MM.1S (cell line): Measurements from ENCODE around the gene SMC6.

Experiments
- DNase-seq: peaks from one replicate; pipeline ENCODE4 v3.0.0-alpha.2; 2015
- H2AFZ ChIP-seq: fragments of 300-600 bp; sonication (generic); 2 replicates; pipeline ENCODE4 v1.6.0; 2016; ENCODE audit warnings: antibody characterized with exemption, low read length
- H3F3A ChIP-seq: fragments of 300-600 bp; sonication (generic); 2 replicates; pipeline ENCODE4 v1.6.1; 2016; ENCODE audit warnings: mild to moderate bottlenecking, antibody characterized with exemption, low read length, moderate library complexity, mixed read lengths; ENCODE audit not compliant: insufficient read depth
- H3K27ac ChIP-seq: fragments of 300-600 bp; sonication (generic); 2 replicates; pipeline ENCODE4 v1.5.1; 2016; ENCODE audit warnings: mild to moderate bottlenecking, low read length
- H3K27me3 ChIP-seq: fragments of 300-600 bp; sonication (generic); replicated peaks from 2 replicates; pipeline ENCODE4 v1.6.0; 2016; ENCODE audit warnings: low read length; ENCODE audit not compliant: insufficient read depth
- H3K36me3 ChIP-seq: fragments of 300-600 bp; sonication (generic); replicated peaks from 2 replicates; pipeline ENCODE4 v1.6.1; 2016; ENCODE audit warnings: mild to moderate bottlenecking, low read length, mixed read lengths; ENCODE audit not compliant: insufficient read depth
- H3K4me1 ChIP-seq: fragments of 300-600 bp; sonication (generic); 2 replicates; pipeline ENCODE4 v1.6.1; 2016; ENCODE audit warnings: low read length, mixed read lengths
- H3K4me2 ChIP-seq: fragments of 300-600 bp; sonication (generic); 2 replicates; pipeline ENCODE4 v1.6.0; 2016; ENCODE audit warnings: low read depth, low read length
- H3K4me3 ChIP-seq: fragments of 300-600 bp; sonication (generic); 2 replicates; pipeline ENCODE4 v1.5.1; 2016; ENCODE audit warnings: low read length, mixed read lengths
- H3K79me2 ChIP-seq: fragments of 300-600 bp; sonication (generic); 2 replicates; pipeline ENCODE4 v1.6.1; 2016; ENCODE audit warnings: mixed run types, low read length, mixed read lengths
- H3K9ac ChIP-seq: fragments of 300-600 bp; sonication (generic); 2 replicates; pipeline ENCODE4 v1.6.1; 2016; ENCODE audit warnings: low read length, mixed read lengths
- H3K9me2 ChIP-seq: fragments of 300-600 bp; sonication (generic); replicated peaks from 2 replicates; pipeline ENCODE4 v1.6.1; 2016; ENCODE audit warnings: mild to moderate bottlenecking, low read length, mixed read lengths; ENCODE audit not compliant: insufficient read depth
- H3K9me3 ChIP-seq: fragments of 300-600 bp; sonication (generic); replicated peaks from 2 replicates; pipeline ENCODE4 v1.6.1; 2016; ENCODE audit warnings: mild to moderate bottlenecking, low read length, mixed read lengths; ENCODE audit not compliant: insufficient read depth
- H4K20me1 ChIP-seq: fragments of 300-600 bp; sonication (generic); 2 replicates; pipeline ENCODE4 v1.6.1; 2016; ENCODE audit warnings: mild to moderate bottlenecking, low read length, moderate library complexity, mixed read lengths; ENCODE audit not compliant: insufficient read depth
- CTCF ChIP-seq: fragments of 300-600 bp; sonication (generic); IDR thresholded peaks from 2 replicates; pipeline ENCODE4 v1.5.1; 2016; ENCODE audit warnings: antibody characterized with exemption, low read length, mixed read lengths
- EZH2 ChIP-seq: fragments of 300-600 bp; sonication (generic); optimal IDR thresholded peaks from 2 replicates; pipeline ENCODE3; 2017; ENCODE audit warnings: low read depth, mild to moderate bottlenecking, antibody characterized with exemption, low read length, mixed read lengths
- EZH2phosphoT487 ChIP-seq: fragments of 300-600 bp; sonication (generic); IDR thresholded peaks from 2 replicates; pipeline ENCODE4 v1.6.1; 2018; ENCODE audit warnings: antibody characterized with exemption, low read length

The SMC6 gene

GRCh38 chr2:17674817-17675216 is 78.8 kb downstream of the SMC6 start:
- Histone ChIP-seq H3F3A (no peaks in the 10 kb centered on the region), H4K20me1 (no peaks in the 10 kb centered on the region), H3K9me2 (no peaks in the 10 kb centered on the region), H3K79me2 (no peaks in the 10 kb centered on the region), H3K9me3 (no peaks in the 10 kb centered on the region), H3K9ac (no peak overlapping the region), H3K27me3 (no peaks in the 10 kb centered on the region), H2AFZ (no peak overlapping the region), H3K36me3 (0 out of 2 replicates have a peak, but pooled peaks cover 3% of the 10 kb centered on the region), H3K27ac (no peak overlapping the region), H3K4me1 (no peaks in the 10 kb centered on the region), H3K4me3 (no peak overlapping the region), H3K4me2 (no peak overlapping the region)
- no peak for TF ChIP-seq EZH2phosphoT487
- TF ChIP-seq CTCF = no peak
- TF ChIP-seq EZH2 = no peak
- DNase-seq = no peak

- Histone ChIP-seq H3K9me2 (no peaks in the 10 kb centered on the region), H3K9me3 (no peaks in the 10 kb centered on the region), H4K20me1 (no peaks in the 10 kb centered on the region), H3K4me1 (no peaks in the 10 kb centered on the region), H3K9ac (no peak overlapping the region), H3K4me3 (no peak overlapping the region), H3K36me3 (0 out of 2 replicates have a peak, but pooled peaks cover 4% of the 10 kb centered on the region), H3K27me3 (no peaks in the 10 kb centered on the region), H3K79me2 (no peaks in the 10 kb centered on the region), H3K4me2 (no peak overlapping the region), H3K27ac (no peak overlapping the region), H2AFZ (no peak overlapping the region), H3F3A (no peaks in the 10 kb centered on the region)
- TF ChIP-seq CTCF (no peak), EZH2 (no peak), EZH2phosphoT487 (no peak)
- no peak for DNase-seq
Observed at GRCh38 chr2:17672583-17673317, 80.9 kb downstream of the SMC6 start.

- Histone ChIP-seq H3F3A (no peaks in the 10 kb centered on the region), H4K20me1 (no peaks in the 10 kb centered on the region), H3K4me3 (no peak overlapping the region), H3K4me1 (no peaks in the 10 kb centered on the region), H3K27ac (no peak overlapping the region), H3K27me3 (no peaks in the 10 kb centered on the region), H3K9ac (no peak overlapping the region), H3K9me2 (no peaks in the 10 kb centered on the region), H3K36me3 (peaks cover 9% of the 10 kb centered on the region; the same call in 1 of the 2 replicates), H2AFZ (no peak overlapping the region), H3K79me2 (no peaks in the 10 kb centered on the region), H3K4me2 (no peak overlapping the region), H3K9me3 (no peaks in the 10 kb centered on the region)
- DNase-seq = no peak
- TF ChIP-seq CTCF = no peak
- TF ChIP-seq EZH2 = no peak
- TF ChIP-seq EZH2phosphoT487 = no peak
Observed at GRCh38 chr2:17667898-17668297, 85.7 kb downstream of the SMC6 start.
